Brain microvascular endothelial cell (primary cell): Measurements from ENCODE around the gene MLN.

Experiments used
- DNase-seq: peaks from one replicate; pipeline ENCODE4 v3.0.0-alpha.2; 2020
- H3K27ac ChIP-seq: fragments of 250-450 bp; sonication (Bioruptor Pico); 2 replicates; pipeline ENCODE4 v1.5.1; 2020; ENCODE audit warnings: mild to moderate bottlenecking, moderate library complexity
- H3K27me3 ChIP-seq: fragments of 250-450 bp; sonication (Bioruptor Pico); replicated peaks from 2 replicates; pipeline ENCODE4 v1.5.1; 2020; ENCODE audit warnings: mild to moderate bottlenecking
- H3K36me3 ChIP-seq: fragments of 250-450 bp; sonication (Bioruptor Pico); replicated peaks from 2 replicates; pipeline ENCODE4 v1.5.1; 2020; ENCODE audit warnings: mild to moderate bottlenecking
- H3K4me3 ChIP-seq: 2 replicates; pipeline ENCODE4 v1.5.1; 2011; ENCODE audit warnings: low read depth, mild to moderate bottlenecking, control low read depth, low read length, moderate library complexity
- CTCF ChIP-seq: IDR thresholded peaks from 2 replicates; pipeline ENCODE4 v1.5.1; 2011; ENCODE audit warnings: low read depth, mild to moderate bottlenecking, moderate library complexity, low read length, control low read depth, inconsistent platforms; ENCODE audit errors: missing control alignments
- in situ Hi-C: cut with HindIII; loops from 2 replicates; pipeline ENCODE4 v1.10.0; 2017; ENCODE audit warnings: low sequenced_read_pairs, low pct_ligation_motif_present

MLN gene

GRCh38 chr6:33769248-33769821 lies 34.5 kb downstream of the MLN start:
- Histone ChIP-seq H3K4me3 (no peak overlapping the region), H3K27me3 (no peaks in the 10 kb centered on the region), H3K27ac (no peak overlapping the region), H3K36me3 (peaks cover 8% of the 10 kb centered on the region)
- no peak for DNase-seq
- in situ Hi-C loops = loop anchor here (25.0 kb wide), 1 partner anchor 368 kb away; the partner anchor contains the start of gene GRM4
- no peak for TF ChIP-seq CTCF

GRCh38 chr6:33768644-33769120 lies 35.1 kb downstream of the MLN start:
- H3K27ac ChIP-seq = no peak overlapping the region
- in situ Hi-C loops = loop anchor here (25.0 kb wide), 1 partner anchor 369 kb away; the partner anchor contains the start of gene GRM4
- H3K27me3 ChIP-seq = no peaks in the 10 kb centered on the region
- H3K36me3 ChIP-seq = peaks cover 8% of the 10 kb centered on the region
- H3K4me3 ChIP-seq = no peak overlapping the region
- peak; percentile 95 for TF ChIP-seq CTCF
- DNase-seq = peak; percentile 74

GRCh38 chr6:33766921-33767907 lies 36.6 kb downstream of the MLN start:
- in situ Hi-C loops = loop anchor here (25.0 kb wide), 1 partner anchor 370 kb away; the partner anchor contains the start of gene GRM4
- no peak overlapping the region for H3K4me3 ChIP-seq
- no peak overlapping the region for H3K27ac ChIP-seq
- H3K27me3 ChIP-seq = no peaks in the 10 kb centered on the region
- TF ChIP-seq CTCF = no peak
- H3K36me3 ChIP-seq = peaks cover 2% of the 10 kb centered on the region
- DNase-seq = no peak

GRCh38 chr6:33765368-33765767 lies 38.4 kb downstream of the MLN start:
- Histone ChIP-seq H3K27ac (no peak overlapping the region), H3K4me3 (no peak overlapping the region), H3K27me3 (no peaks in the 10 kb centered on the region), H3K36me3 (no peaks in the 10 kb centered on the region)
- TF ChIP-seq CTCF = no peak
- in situ Hi-C loops = loop anchor here (25.0 kb wide), 1 partner anchor 372 kb away; the partner anchor contains the start of gene GRM4
- no peak for DNase-seq

GRCh38 chr6:33764036-33764435 lies 39.8 kb downstream of the MLN start:
- no peak for TF ChIP-seq CTCF
- in situ Hi-C loops = loop anchor here (25.0 kb wide), 1 partner anchor 373 kb away; the partner anchor contains the start of gene GRM4
- no peak overlapping the region for H3K27ac ChIP-seq

More at GRCh38 chr6:33764036-33764435, 39.8 kb downstream of the MLN start:
- no peak for DNase-seq
- H3K36me3 ChIP-seq = no peaks in the 10 kb centered on the region
- no peaks in the 10 kb centered on the region for H3K27me3 ChIP-seq
- H3K4me3 ChIP-seq = no peak overlapping the region
